Measurements from ENCODE around the gene RBMS1. TPM values are rescaled to one million over a fixed set of nuclear protein-coding genes. Genes with fewer than 3 reads are reported as not detected.

RBMS1 gene
- polyA plus RNA-seq, 1 donor from 2014 or later = 8.4 TPM

- Histone ChIP-seq H3F3A (ENCODE audit: insufficient read depth, low read length, poor library complexity, severe bottlenecking) (no peaks in the 10 kb centered on the region), H3K4me3 (ENCODE audit: low read length) (no peak overlapping the region), H3K4me2 (ENCODE audit: low read length) (no peak overlapping the region), H3K27ac (ENCODE audit: low read length) (no peak overlapping the region), H4K20me1 (ENCODE audit: insufficient read depth) (no peaks in the 10 kb centered on the region), H3K79me2 (replicated peaks; ENCODE audit: insufficient read depth, low read length) (no peaks in the 10 kb centered on the region), H2AFZ (ENCODE audit: low read depth, low read length) (no peak overlapping the region), H3K9me3 (ENCODE audit: low read length) (no peaks in the 10 kb centered on the region), H3K9ac (ENCODE audit: low read length) (no peak overlapping the region), H3K9me2 (ENCODE audit: insufficient read depth, low read length) (no peaks in the 10 kb centered on the region), H3K36me3 (ENCODE audit: insufficient read depth, low read length) (no peaks in the 10 kb centered on the region), H3K27me3 (ENCODE audit: insufficient read depth, low read depth, low read length) (no peaks in the 10 kb centered on the region)
- TF ChIP-seq RAD21 (conservative IDR thresholded peaks at IDR 0.05) (no peak), CTCF (IDR thresholded peaks at IDR 0.05; ENCODE audit: poor library complexity, severe bottlenecking) (no peak)
- TF ChIP-seq, protein P1, sequence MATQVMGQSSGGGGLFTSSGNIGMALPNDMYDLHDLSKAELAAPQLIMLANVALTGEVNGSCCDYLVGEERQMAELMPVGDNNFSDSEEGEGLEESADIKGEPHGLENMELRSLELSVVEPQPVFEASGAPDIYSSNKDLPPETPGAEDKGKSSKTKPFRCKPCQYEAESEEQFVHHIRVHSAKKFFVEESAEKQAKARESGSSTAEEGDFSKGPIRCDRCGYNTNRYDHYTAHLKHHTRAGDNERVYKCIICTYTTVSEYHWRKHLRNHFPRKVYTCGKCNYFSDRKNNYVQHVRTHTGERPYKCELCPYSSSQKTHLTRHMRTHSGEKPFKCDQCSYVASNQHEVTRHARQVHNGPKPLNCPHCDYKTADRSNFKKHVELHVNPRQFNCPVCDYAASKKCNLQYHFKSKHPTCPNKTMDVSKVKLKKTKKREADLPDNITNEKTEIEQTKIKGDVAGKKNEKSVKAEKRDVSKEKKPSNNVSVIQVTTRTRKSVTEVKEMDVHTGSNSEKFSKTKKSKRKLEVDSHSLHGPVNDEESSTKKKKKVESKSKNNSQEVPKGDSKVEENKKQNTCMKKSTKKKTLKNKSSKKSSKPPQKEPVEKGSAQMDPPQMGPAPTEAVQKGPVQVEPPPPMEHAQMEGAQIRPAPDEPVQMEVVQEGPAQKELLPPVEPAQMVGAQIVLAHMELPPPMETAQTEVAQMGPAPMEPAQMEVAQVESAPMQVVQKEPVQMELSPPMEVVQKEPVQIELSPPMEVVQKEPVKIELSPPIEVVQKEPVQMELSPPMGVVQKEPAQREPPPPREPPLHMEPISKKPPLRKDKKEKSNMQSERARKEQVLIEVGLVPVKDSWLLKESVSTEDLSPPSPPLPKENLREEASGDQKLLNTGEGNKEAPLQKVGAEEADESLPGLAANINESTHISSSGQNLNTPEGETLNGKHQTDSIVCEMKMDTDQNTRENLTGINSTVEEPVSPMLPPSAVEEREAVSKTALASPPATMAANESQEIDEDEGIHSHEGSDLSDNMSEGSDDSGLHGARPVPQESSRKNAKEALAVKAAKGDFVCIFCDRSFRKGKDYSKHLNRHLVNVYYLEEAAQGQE (IDR thresholded peaks at IDR 0.05; ENCODE audit: borderline replicate concordance) = no peak
Observed at GRCh38 chr2:160507046-160507407, 13.4 kb upstream of the RBMS1 start.

GRCh38 chr2:160506371-160507045 is 12.9 kb upstream of the RBMS1 start:
- no peaks in the 10 kb centered on the region for H3K79me2 ChIP-seq (replicated peaks; ENCODE audit: insufficient read depth, low read length)
- H3K27me3 ChIP-seq (ENCODE audit: insufficient read depth, low read depth, low read length) = no peaks in the 10 kb centered on the region
- no peak overlapping the region for H3K9ac ChIP-seq (ENCODE audit: low read length)
- H3K4me2 ChIP-seq (ENCODE audit: low read length) = no peak overlapping the region
- no peaks in the 10 kb centered on the region for H3K9me2 ChIP-seq (ENCODE audit: insufficient read depth, low read length)
- no peak overlapping the region for H3K27ac ChIP-seq (ENCODE audit: low read length)
- no peak overlapping the region for H2AFZ ChIP-seq (ENCODE audit: low read depth, low read length)
- H3K36me3 ChIP-seq (ENCODE audit: insufficient read depth, low read length) = no peaks in the 10 kb centered on the region
- no peaks in the 10 kb centered on the region for H3F3A ChIP-seq (ENCODE audit: insufficient read depth, low read length, poor library complexity, severe bottlenecking)
- H4K20me1 ChIP-seq (ENCODE audit: insufficient read depth) = no peaks in the 10 kb centered on the region
- H3K9me3 ChIP-seq (ENCODE audit: low read length) = no peaks in the 10 kb centered on the region
- H3K4me3 ChIP-seq (ENCODE audit: low read length) = no peak overlapping the region
- TF ChIP-seq CTCF (IDR thresholded peaks at IDR 0.05; ENCODE audit: poor library complexity, severe bottlenecking) = no peak
- no peak for TF ChIP-seq POLR2AphosphoS5 (IDR thresholded peaks at IDR 0.05)
- TF ChIP-seq EZH2 (IDR thresholded peaks at IDR 0.05; ENCODE audit: borderline replicate concordance, insufficient read depth, low read length, poor library complexity, severe bottlenecking) = no peak
- no peak for TF ChIP-seq EP300 (conservative IDR thresholded peaks at IDR 0.05; ENCODE audit: poor library complexity, severe bottlenecking)
- no peak for TF ChIP-seq RAD21 (conservative IDR thresholded peaks at IDR 0.05)
- TF ChIP-seq MXI1 (conservative IDR thresholded peaks at IDR 0.05; ENCODE audit: poor library complexity, severe bottlenecking) = no peak
- TF ChIP-seq, protein P1 (IDR thresholded peaks at IDR 0.05; ENCODE audit: borderline replicate concordance) = no peak
- no peak for TF ChIP-seq TAF1 (IDR thresholded peaks at IDR 0.05; ENCODE audit: low read depth)
- TF ChIP-seq SMC3 (conservative IDR thresholded peaks at IDR 0.05; ENCODE audit: poor library complexity) = no peak

All from neural cell (in vitro differentiated cells).